ENCODE data around the gene SPCS3.
"Not testable (repeated sequence)": the region's sequence is repeated elsewhere in the genome, so short reads cannot be mapped to it uniquely, and the experiment has no call there.

The SPCS3 gene

DNA sequence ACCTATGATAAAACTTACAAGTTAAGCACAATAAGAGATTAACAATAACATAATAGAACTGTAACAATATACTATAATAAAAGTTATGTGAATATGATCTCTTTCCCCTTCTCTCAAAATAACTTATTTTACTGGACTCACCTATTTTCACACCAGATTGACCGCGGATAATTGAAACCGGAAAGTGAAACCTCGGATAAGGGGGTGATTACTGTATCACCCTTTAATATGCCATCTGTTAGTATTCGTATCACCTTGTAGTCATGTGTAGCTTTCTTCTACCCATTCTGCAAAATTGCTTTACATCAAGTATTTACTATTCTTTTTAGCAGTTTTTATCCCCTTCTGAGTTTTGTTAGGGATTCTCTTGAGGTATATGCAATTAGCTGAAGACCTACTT is 1.8 kb downstream of the SPCS3 start:
- TF ChIP-seq, protein P1, sequence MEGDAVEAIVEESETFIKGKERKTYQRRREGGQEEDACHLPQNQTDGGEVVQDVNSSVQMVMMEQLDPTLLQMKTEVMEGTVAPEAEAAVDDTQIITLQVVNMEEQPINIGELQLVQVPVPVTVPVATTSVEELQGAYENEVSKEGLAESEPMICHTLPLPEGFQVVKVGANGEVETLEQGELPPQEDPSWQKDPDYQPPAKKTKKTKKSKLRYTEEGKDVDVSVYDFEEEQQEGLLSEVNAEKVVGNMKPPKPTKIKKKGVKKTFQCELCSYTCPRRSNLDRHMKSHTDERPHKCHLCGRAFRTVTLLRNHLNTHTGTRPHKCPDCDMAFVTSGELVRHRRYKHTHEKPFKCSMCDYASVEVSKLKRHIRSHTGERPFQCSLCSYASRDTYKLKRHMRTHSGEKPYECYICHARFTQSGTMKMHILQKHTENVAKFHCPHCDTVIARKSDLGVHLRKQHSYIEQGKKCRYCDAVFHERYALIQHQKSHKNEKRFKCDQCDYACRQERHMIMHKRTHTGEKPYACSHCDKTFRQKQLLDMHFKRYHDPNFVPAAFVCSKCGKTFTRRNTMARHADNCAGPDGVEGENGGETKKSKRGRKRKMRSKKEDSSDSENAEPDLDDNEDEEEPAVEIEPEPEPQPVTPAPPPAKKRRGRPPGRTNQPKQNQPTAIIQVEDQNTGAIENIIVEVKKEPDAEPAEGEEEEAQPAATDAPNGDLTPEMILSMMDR (conservative IDR thresholded peaks at IDR 0.05; ENCODE audit: control insufficient read depth, insufficient read depth, low read depth, low read length): no peak
- peak overlapping the region; percentile 94 for H3K4me3 ChIP-seq (ENCODE audit: control insufficient read depth, low read depth, low read length)
- no peak for DNase-seq (ENCODE audit: low read depth)

DNA sequence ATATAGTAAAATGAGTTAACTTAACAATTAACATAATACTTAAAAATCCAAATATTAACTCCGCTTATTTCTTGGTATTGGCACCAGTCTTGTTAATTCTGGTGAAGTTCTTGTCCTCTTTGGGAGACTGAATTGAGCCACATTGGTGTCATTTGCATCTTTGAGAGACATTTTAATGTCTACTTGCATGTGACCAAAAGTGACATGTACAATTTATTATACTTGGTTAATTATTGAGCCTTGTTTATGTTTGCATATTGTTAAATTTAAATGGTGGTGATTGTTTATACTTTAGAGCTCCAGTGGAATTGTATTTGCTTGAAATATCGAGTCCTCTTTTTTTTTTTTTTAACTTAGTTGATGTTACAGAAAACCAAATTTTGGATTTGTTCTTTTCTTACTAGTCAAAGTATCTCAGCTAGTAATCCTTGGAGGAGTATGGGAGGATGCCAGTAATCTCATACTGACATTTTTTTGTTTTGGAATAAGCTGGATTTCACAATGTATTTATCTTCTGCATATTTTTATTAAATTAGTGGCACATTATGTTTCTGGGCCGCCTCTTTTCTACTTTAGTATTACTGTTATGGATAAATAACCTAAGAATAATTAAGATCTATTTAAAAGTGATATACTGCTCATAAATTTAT is 3.9 kb downstream of the SPCS3 start:
- H3K4me3 ChIP-seq (ENCODE audit: control insufficient read depth, low read depth, low read length): no peak overlapping the region
- DNase-seq (ENCODE audit: low read depth): no peak
- TF ChIP-seq, protein P1 (conservative IDR thresholded peaks at IDR 0.05; ENCODE audit: control insufficient read depth, insufficient read depth, low read depth, low read length): no peak

DNA sequence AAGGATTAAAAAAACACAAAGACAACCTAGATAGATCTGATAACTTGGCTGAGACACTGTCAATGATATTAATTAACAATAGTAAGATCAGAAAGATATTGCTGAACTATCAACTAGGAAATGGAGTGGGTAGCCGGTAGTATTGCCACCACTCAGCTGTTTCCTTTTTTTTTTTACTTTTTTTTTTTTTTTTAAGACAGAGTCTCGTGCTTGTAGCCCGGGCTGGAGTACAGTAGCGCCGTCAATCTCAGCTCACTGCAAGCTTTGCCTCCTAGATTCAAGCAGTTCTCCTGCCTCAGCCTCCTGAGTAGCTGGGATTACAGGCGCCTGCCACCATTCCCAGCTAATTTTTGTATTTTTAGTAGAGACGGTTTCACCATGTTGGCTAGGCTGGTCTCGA is 5.1 kb downstream of the SPCS3 start:
- DNase-seq (ENCODE audit: low read depth); H3K4me3 ChIP-seq (ENCODE audit: control insufficient read depth, low read depth, low read length): not testable (repeated sequence)

DNA sequence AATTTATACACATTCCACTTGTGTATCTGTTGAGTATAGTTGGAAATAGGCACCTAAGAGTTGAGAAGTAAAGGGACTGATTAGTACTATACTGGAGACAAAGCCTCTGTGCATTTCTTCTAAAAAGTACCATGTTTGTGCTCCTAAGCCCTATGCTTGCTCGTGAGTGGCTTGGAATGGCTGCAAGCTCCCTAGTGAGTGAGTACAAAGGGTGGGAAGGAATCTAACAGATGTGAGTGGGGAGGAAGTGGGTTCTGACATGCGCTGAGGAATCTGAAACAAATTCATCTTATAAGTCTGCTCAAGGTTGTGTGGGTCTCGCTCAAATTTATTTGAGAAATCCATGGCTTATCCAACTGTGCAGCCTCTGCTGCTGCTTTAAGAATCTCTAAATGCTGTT is 13.3 kb downstream of the SPCS3 start:
- peak; percentile 13 for DNase-seq (ENCODE audit: low read depth)
- TF ChIP-seq, protein P1 (conservative IDR thresholded peaks at IDR 0.05; ENCODE audit: control insufficient read depth, insufficient read depth, low read depth, low read length): no peak

DNA sequence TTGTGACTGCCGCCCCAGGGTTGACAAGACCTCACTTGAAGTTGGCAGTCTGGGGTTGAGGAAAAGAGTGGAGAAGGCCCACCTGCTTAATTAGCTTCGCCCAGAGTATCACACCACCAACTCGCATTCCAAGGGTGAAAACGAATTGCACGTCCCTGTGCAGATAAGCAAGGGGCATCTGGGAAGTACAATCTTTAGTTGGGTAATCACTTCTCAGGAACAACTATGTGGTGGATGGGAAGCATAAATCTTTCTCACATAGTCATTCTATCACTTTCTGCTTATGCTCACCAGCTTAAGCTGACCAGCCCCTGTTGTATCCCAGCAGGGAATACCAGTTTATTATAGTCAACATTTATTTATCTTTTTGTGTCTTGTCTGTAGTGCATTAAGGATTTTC is 14.3 kb downstream of the SPCS3 start:
- no peak overlapping the region for H3K4me3 ChIP-seq (ENCODE audit: control insufficient read depth, low read depth, low read length)
- DNase-seq (ENCODE audit: low read depth): no peak
- TF ChIP-seq, protein P1 (conservative IDR thresholded peaks at IDR 0.05; ENCODE audit: control insufficient read depth, insufficient read depth, low read depth, low read length): no peak

More for the DNA sequence above, 13.3 kb downstream of the SPCS3 start:
- H3K4me3 ChIP-seq (ENCODE audit: control insufficient read depth, low read depth, low read length): no peak overlapping the region

DNA sequence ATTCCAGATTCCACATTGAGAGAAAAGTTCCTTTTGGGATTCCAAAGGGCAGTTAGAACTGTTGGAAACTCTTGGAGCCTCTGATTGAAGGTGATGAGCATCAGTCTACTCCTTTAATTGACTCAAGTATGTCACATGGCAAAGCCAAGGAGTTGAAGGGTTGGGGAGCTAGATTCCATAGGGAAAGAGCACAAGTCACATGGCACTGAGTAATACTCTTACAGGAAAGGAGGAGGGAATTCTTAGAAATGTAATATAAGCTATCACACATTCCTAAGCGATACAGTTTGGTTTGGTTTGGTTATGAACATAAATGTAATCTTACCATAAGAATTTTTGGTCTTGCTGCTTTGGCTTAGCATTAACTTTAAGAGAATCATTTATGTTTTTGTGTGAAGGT is 15.7 kb downstream of the SPCS3 start:
- no peak overlapping the region for H3K4me3 ChIP-seq (ENCODE audit: control insufficient read depth, low read depth, low read length)
- DNase-seq (ENCODE audit: low read depth): peak; percentile 55
- TF ChIP-seq, protein P1 (conservative IDR thresholded peaks at IDR 0.05; ENCODE audit: control insufficient read depth, insufficient read depth, low read depth, low read length): no peak

DNA sequence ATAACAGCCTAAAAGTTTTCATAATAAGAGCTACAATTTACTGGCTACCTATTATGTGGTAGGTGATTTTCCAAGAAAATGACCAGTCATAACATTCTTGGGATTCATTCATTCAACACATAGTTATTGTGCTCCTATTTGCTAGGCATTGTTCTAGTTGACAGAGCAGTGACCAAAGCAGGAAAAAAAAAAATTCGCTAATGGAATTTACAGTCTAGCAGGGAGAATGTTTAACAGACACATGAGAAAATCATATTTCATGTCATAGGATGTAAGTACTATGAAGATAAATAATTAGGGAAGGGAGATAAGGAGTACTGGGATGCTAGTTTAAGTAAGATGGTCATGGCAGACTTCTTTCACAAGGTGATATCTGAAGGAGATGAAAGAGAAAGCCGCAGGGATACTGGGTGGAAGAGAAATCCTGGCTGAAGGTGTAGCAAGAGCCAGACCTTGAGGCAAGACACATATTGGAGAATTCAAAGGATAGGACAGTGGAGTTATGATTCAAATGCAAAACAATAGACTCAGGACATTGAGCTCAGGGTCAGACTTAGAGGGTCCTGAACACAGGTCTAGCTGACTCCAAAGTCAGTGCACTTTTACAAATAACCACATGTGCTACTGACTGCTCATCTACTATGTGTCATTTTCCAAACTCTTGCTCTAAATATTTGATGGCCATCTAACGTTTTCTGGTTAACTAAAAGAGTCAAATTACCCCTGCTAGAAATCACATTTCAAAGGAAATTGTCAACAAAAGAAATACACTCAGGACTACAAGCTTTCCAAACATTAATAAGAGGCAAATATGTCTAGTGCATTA is 20.4 kb downstream of the SPCS3 start:
- no peak overlapping the region for H3K4me3 ChIP-seq (ENCODE audit: control insufficient read depth, low read depth, low read length)
- TF ChIP-seq, protein P1 (conservative IDR thresholded peaks at IDR 0.05; ENCODE audit: control insufficient read depth, insufficient read depth, low read depth, low read length): no peak
- peak; percentile 24 for DNase-seq (ENCODE audit: low read depth)

Data from fibroblast of mammary gland (primary cell).